ENCODE results near the gene NPS. TPM values are rescaled to one million over a fixed set of nuclear protein-coding genes. Genes with fewer than 3 reads are reported as not detected.

Gene NPS
- total RNA-seq, 2 donors from 2014 or later = not detected

- no peak for DNase-seq (ENCODE audit: low spot score)
- TF ChIP-seq CTCF (IDR thresholded peaks at IDR 0.05) = no peak
- Histone ChIP-seq H3K27ac (no peak overlapping the region), H3K36me3 (no peaks in the 10 kb centered on the region), H3K27me3 (no peaks in the 10 kb centered on the region), H3K9me3 (peaks cover 5 to 16% of the 10 kb centered on the region in 2 donors), H3K4me1 (no peaks in the 10 kb centered on the region), H3K4me3 (no peak overlapping the region)
Observed at GRCh38 chr10:127570036-127570435, 20.9 kb downstream of the NPS start.

GRCh38 chr10:127571386-127571785 is 22.3 kb downstream of the NPS start:
- peaks cover 0 to 3% of the 10 kb centered on the region in 2 donors for H3K4me1 ChIP-seq
- TF ChIP-seq CTCF (IDR thresholded peaks at IDR 0.05) = no peak
- H3K4me3 ChIP-seq = no peak overlapping the region
- no peak for DNase-seq (ENCODE audit: low spot score)
- no peak overlapping the region for H3K27ac ChIP-seq
- no peaks in the 10 kb centered on the region for H3K27me3 ChIP-seq
- H3K36me3 ChIP-seq = no peaks in the 10 kb centered on the region
- H3K9me3 ChIP-seq = peaks cover 5 to 16% of the 10 kb centered on the region in 2 donors

- TF ChIP-seq CTCF (IDR thresholded peaks at IDR 0.05) = no peak
- Histone ChIP-seq H3K4me3 (no peak overlapping the region), H3K4me1 (peaks cover 0 to 13% of the 10 kb centered on the region in 2 donors), H3K9me3 (peaks cover 5 to 16% of the 10 kb centered on the region in 2 donors), H3K27ac (no peak overlapping the region), H3K36me3 (no peaks in the 10 kb centered on the region), H3K27me3 (no peaks in the 10 kb centered on the region)
- DNase-seq (ENCODE audit: low spot score) = no peak
Observed at GRCh38 chr10:127576051-127576450, 26.9 kb downstream of the NPS start.

- DNase-seq (ENCODE audit: low spot score) = no peak
- no peak for TF ChIP-seq CTCF (IDR thresholded peaks at IDR 0.05)
- H3K27ac ChIP-seq = no peak overlapping the region
- H3K27me3 ChIP-seq = no peaks in the 10 kb centered on the region
- no peaks in the 10 kb centered on the region for H3K36me3 ChIP-seq
- H3K4me3 ChIP-seq = no peak overlapping the region
- peaks cover 5 to 16% of the 10 kb centered on the region in 2 donors for H3K9me3 ChIP-seq
- peaks cover 0 to 13% of the 10 kb centered on the region in 2 donors for H3K4me1 ChIP-seq
Observed at GRCh38 chr10:127576740-127577161, 27.6 kb downstream of the NPS start.

- no peak for DNase-seq (ENCODE audit: low spot score)
- Histone ChIP-seq H3K27ac (no peak overlapping the region), H3K27me3 (no peaks in the 10 kb centered on the region), H3K4me1 (peaks cover 0 to 13% of the 10 kb centered on the region in 2 donors), H3K36me3 (no peaks in the 10 kb centered on the region), H3K9me3 (peaks cover 5 to 14% of the 10 kb centered on the region in 2 donors), H3K4me3 (no peak overlapping the region)
- TF ChIP-seq CTCF (IDR thresholded peaks at IDR 0.05) = no peak
Observed at GRCh38 chr10:127577376-127578258, 28.5 kb downstream of the NPS start.
